Measurements from ENCODE around the gene PRKCB. TPM values are rescaled to one million over a fixed set of nuclear protein-coding genes. Genes with fewer than 3 reads are reported as not detected.

Gene PRKCB
- total and polyA plus RNA-seq, 5 donors, result 0.41 to 4.1 (median 3.6) TPM

GRCh38 chr16:23855010-23855409, 19.2 kb downstream of the PRKCB start:
- ATAC-seq (no peak), DNase-seq (no peak)
- Histone ChIP-seq H3K4me3 (ENCODE audit: low read length) (no peak overlapping the region), H3K9me3 (ENCODE audit: control insufficient read depth, low read length) (no peaks in the 10 kb centered on the region), H3K27ac (ENCODE audit: low read length) (no peak overlapping the region), H3K4me1 (ENCODE audit: control insufficient read depth, insufficient read depth, low read length) (no peaks in the 10 kb centered on the region), H3K27me3 (ENCODE audit: control insufficient read depth, insufficient read depth) (no peaks in the 10 kb centered on the region)
- intact Hi-C loops (cut with DNase I), result loop anchor here in 1 of 4 donors (10.0 kb wide), 1 partner anchor 60 kb away; no protein-coding TSS in a partner anchor
- 67% methylated on average over 5 of the region's 5 CpGs for WGBS

- WGBS, result 83% methylated on average over 2 of the region's 2 CpGs
- no peak for ATAC-seq
- no peak for DNase-seq
- H3K4me1 ChIP-seq (ENCODE audit: control insufficient read depth, insufficient read depth, low read length), result no peaks in the 10 kb centered on the region
- H3K27ac ChIP-seq (ENCODE audit: low read length), result no peak overlapping the region
- H3K4me3 ChIP-seq (ENCODE audit: low read length), result no peak overlapping the region
- H3K27me3 ChIP-seq (ENCODE audit: control insufficient read depth, insufficient read depth), result no peaks in the 10 kb centered on the region
- intact Hi-C loops (cut with DNase I), result loop anchor here in 1 of 4 donors (10.0 kb wide), 1 partner anchor 59 kb away; no protein-coding TSS in a partner anchor
- H3K9me3 ChIP-seq (ENCODE audit: control insufficient read depth, low read length), result no peaks in the 10 kb centered on the region
Observed at GRCh38 chr16:23856251-23856709, 20.5 kb downstream of the PRKCB start.

- H3K27me3 ChIP-seq (ENCODE audit: control insufficient read depth, insufficient read depth), result no peaks in the 10 kb centered on the region
- no peak overlapping the region for H3K27ac ChIP-seq (ENCODE audit: low read length)
- intact Hi-C loops (cut with DNase I), result loop anchor here in 1 of 4 donors (10.0 kb wide), 1 partner anchor 57 kb away; no protein-coding TSS in a partner anchor
- ATAC-seq, result peak; percentile 50 to 83
- 22% methylated on average over 11 of the region's 11 CpGs for WGBS
- no peak overlapping the region for H3K4me3 ChIP-seq (ENCODE audit: low read length)
- no peak for DNase-seq
- no peaks in the 10 kb centered on the region for H3K4me1 ChIP-seq (ENCODE audit: control insufficient read depth, insufficient read depth, low read length)
- no peaks in the 10 kb centered on the region for H3K9me3 ChIP-seq (ENCODE audit: control insufficient read depth, low read length)
Observed at GRCh38 chr16:23857256-23857880, 21.6 kb downstream of the PRKCB start.

- Histone ChIP-seq H3K4me3 (ENCODE audit: low read length) (no peak overlapping the region), H3K4me1 (ENCODE audit: control insufficient read depth, insufficient read depth, low read length) (no peaks in the 10 kb centered on the region), H3K27me3 (ENCODE audit: control insufficient read depth, insufficient read depth) (no peaks in the 10 kb centered on the region), H3K27ac (ENCODE audit: low read length) (no peak overlapping the region), H3K9me3 (ENCODE audit: control insufficient read depth, low read length) (no peaks in the 10 kb centered on the region)
- intact Hi-C loops (cut with DNase I), result loop anchor here in 1 of 4 donors (10.0 kb wide), 1 partner anchor 57 kb away; no protein-coding TSS in a partner anchor
- ATAC-seq (no peak), DNase-seq (no peak)
- 45% methylated on average over 1 of the region's 1 CpG for WGBS
Observed at GRCh38 chr16:23857881-23858269, 22.1 kb downstream of the PRKCB start.

- Histone ChIP-seq H3K27me3 (ENCODE audit: control insufficient read depth, insufficient read depth) (no peaks in the 10 kb centered on the region), H3K4me1 (ENCODE audit: control insufficient read depth, insufficient read depth, low read length) (no peaks in the 10 kb centered on the region), H3K27ac (ENCODE audit: low read length) (no peak overlapping the region), H3K9me3 (ENCODE audit: control insufficient read depth, low read length) (no peaks in the 10 kb centered on the region), H3K4me3 (ENCODE audit: low read length) (no peak overlapping the region)
- no peak for DNase-seq
- intact Hi-C loops (cut with DNase I), result loop anchor here in 1 of 4 donors (10.0 kb wide), 1 partner anchor 56 kb away; no protein-coding TSS in a partner anchor
- 45% methylated on average over 1 of the region's 1 CpG for WGBS
- peak; percentile 49 to 83 for ATAC-seq
Observed at GRCh38 chr16:23858542-23858941, 22.8 kb downstream of the PRKCB start.

GRCh38 chr16:23859713-23860269, 24.0 kb downstream of the PRKCB start:
- 69% methylated on average over 2 of the region's 2 CpGs for WGBS
- ATAC-seq (no peak), DNase-seq (no peak)
- Histone ChIP-seq H3K27me3 (ENCODE audit: control insufficient read depth, insufficient read depth) (no peaks in the 10 kb centered on the region), H3K4me1 (ENCODE audit: control insufficient read depth, insufficient read depth, low read length) (no peaks in the 10 kb centered on the region), H3K27ac (ENCODE audit: low read length) (no peak overlapping the region), H3K9me3 (ENCODE audit: control insufficient read depth, low read length) (no peaks in the 10 kb centered on the region), H3K4me3 (ENCODE audit: low read length) (no peak overlapping the region)
- intact Hi-C loops (cut with DNase I), result loop anchor here in 1 of 4 donors (10.0 kb wide), 1 partner anchor 55 kb away; no protein-coding TSS in a partner anchor

GRCh38 chr16:23861874-23862273, 26.1 kb downstream of the PRKCB start:
- intact Hi-C loops (cut with DNase I), result no loop called here
- Histone ChIP-seq H3K9me3 (ENCODE audit: control insufficient read depth, low read length) (no peaks in the 10 kb centered on the region), H3K4me1 (ENCODE audit: control insufficient read depth, insufficient read depth, low read length) (no peaks in the 10 kb centered on the region), H3K27ac (ENCODE audit: low read length) (no peak overlapping the region), H3K27me3 (ENCODE audit: control insufficient read depth, insufficient read depth) (no peaks in the 10 kb centered on the region), H3K4me3 (ENCODE audit: low read length) (no peak overlapping the region)
- 60% methylated on average over 3 of the region's 3 CpGs for WGBS
- no peak for DNase-seq
- ATAC-seq, result no peak

- no peak for DNase-seq
- ATAC-seq, result no peak
Observed at GRCh38 chr16:23862556-23862955, 26.8 kb downstream of the PRKCB start.

GRCh38 chr16:23863511-23864422, 28.0 kb downstream of the PRKCB start:
- no peak overlapping the region for H3K27ac ChIP-seq (ENCODE audit: low read length)

More at GRCh38 chr16:23862556-23862955, 26.8 kb downstream of the PRKCB start:
- no peaks in the 10 kb centered on the region for H3K4me1 ChIP-seq (ENCODE audit: control insufficient read depth, insufficient read depth, low read length)
- H3K27ac ChIP-seq (ENCODE audit: low read length), result no peak overlapping the region
- H3K4me3 ChIP-seq (ENCODE audit: low read length), result no peak overlapping the region
- intact Hi-C loops (cut with DNase I), result no loop called here
- WGBS, result 69% methylated on average over 6 of the region's 6 CpGs
- no peaks in the 10 kb centered on the region for H3K27me3 ChIP-seq (ENCODE audit: control insufficient read depth, insufficient read depth)
- no peaks in the 10 kb centered on the region for H3K9me3 ChIP-seq (ENCODE audit: control insufficient read depth, low read length)

GRCh38 chr16:23865853-23866252, 30.1 kb downstream of the PRKCB start:
- H3K27me3 ChIP-seq (ENCODE audit: control insufficient read depth, insufficient read depth), result no peaks in the 10 kb centered on the region
- no peak overlapping the region for H3K27ac ChIP-seq (ENCODE audit: low read length)
- no peak overlapping the region for H3K4me3 ChIP-seq (ENCODE audit: low read length)
- no peaks in the 10 kb centered on the region for H3K9me3 ChIP-seq (ENCODE audit: control insufficient read depth, low read length)
- ATAC-seq (no peak), DNase-seq (no peak)
- peaks cover 1% of the 10 kb centered on the region for H3K4me1 ChIP-seq (ENCODE audit: control insufficient read depth, insufficient read depth, low read length)
- 53% methylated on average over 2 of the region's 2 CpGs for WGBS
- intact Hi-C loops (cut with DNase I), result no loop called here

More at GRCh38 chr16:23863511-23864422, 28.0 kb downstream of the PRKCB start:
- ATAC-seq, result peak; percentile 33 to 43
- WGBS, result 51% methylated on average over 12 of the region's 12 CpGs
- DNase-seq, result no peak
- no peaks in the 10 kb centered on the region for H3K4me1 ChIP-seq (ENCODE audit: control insufficient read depth, insufficient read depth, low read length)
- no peak overlapping the region for H3K4me3 ChIP-seq (ENCODE audit: low read length)
- no peaks in the 10 kb centered on the region for H3K9me3 ChIP-seq (ENCODE audit: control insufficient read depth, low read length)
- H3K27me3 ChIP-seq (ENCODE audit: control insufficient read depth, insufficient read depth), result no peaks in the 10 kb centered on the region
- intact Hi-C loops (cut with DNase I), result no loop called here
